Peyer's patch (tissue), 4 donors: ENCODE data around the gene DDAH1.

Experiments used
- POLR2A ChIP-seq, 2 donors: fragments of 450-650 bp; IDR thresholded peaks; one replicate each; pipeline ENCODE4 v1.5.1; 2017; ENCODE audit warnings: antibody characterized with exemption in 2 of 2, mild to moderate bottlenecking in 2 of 2, moderate library complexity in 2 of 2
- TF ChIP-seq, protein P1 (sequence below), 6 experiments: fragments of 450-650 bp in 4 of 6; fragments of 200-600 bp in 2 of 6; sonication (generic) in 1 of 6; IDR thresholded peaks; one replicate each; pipeline ENCODE4 v1.5.1; 2017 to 2019; ENCODE audit warnings: antibody characterized with exemption in 6 of 6, mild to moderate bottlenecking in 3 of 6, moderate library complexity in 1 of 6

DNA sequence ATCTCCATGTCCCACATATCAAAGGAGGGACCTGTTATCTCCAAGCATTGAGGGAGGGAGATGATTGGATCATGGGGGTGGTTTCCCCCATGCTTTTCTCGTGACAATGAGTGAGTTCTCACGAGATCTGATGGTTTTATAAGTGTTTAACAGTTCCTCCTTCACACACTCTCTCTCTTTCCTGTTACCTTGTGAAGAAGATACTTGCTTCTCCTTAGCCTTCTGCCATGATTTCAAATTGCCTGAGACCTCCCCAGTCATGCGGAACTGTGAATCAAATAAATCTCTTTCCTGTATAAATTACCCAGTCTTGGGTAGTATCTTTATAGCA is 91.6 kb downstream of the DDAH1 start:
- TF ChIP-seq POLR2A (IDR thresholded peaks at IDR 0.05) = no peak
- TF ChIP-seq, protein P1, sequence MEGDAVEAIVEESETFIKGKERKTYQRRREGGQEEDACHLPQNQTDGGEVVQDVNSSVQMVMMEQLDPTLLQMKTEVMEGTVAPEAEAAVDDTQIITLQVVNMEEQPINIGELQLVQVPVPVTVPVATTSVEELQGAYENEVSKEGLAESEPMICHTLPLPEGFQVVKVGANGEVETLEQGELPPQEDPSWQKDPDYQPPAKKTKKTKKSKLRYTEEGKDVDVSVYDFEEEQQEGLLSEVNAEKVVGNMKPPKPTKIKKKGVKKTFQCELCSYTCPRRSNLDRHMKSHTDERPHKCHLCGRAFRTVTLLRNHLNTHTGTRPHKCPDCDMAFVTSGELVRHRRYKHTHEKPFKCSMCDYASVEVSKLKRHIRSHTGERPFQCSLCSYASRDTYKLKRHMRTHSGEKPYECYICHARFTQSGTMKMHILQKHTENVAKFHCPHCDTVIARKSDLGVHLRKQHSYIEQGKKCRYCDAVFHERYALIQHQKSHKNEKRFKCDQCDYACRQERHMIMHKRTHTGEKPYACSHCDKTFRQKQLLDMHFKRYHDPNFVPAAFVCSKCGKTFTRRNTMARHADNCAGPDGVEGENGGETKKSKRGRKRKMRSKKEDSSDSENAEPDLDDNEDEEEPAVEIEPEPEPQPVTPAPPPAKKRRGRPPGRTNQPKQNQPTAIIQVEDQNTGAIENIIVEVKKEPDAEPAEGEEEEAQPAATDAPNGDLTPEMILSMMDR (IDR thresholded peaks at IDR 0.05) = no peak
